ENCODE measurements around the gene CACUL1.

DNA sequence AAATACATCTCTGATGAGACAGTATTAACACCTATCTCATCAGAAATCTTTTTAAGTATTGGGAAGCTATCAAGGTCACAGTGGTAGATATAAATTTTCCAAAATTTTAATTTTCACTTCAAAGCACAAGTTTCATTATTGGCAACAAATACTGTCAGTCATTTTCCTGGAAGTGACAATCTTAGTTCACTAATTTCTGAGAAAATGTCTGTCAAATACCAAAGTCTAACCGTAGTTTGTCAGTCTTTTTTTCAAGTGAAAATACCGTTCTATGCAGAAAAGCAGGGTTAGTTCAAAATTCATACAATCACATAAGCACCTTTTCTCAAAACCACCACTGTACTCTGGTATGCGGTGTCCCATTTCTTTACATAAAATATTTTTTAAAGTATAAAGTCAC, 40.4 kb downstream of the CACUL1 start:
- TF ChIP-seq POLR2A (IDR thresholded peaks at IDR 0.05): no peak
- no peak for TF ChIP-seq CTCF (IDR thresholded peaks at IDR 0.05)
- no peak for TF ChIP-seq EP300 (IDR thresholded peaks at IDR 0.05; ENCODE audit: low read depth)
- TF ChIP-seq POLR2AphosphoS5 (IDR thresholded peaks at IDR 0.05): no peak

Data from transverse colon (tissue), 4 donors.